ENCODE measurements around the gene CAPZB.

Gene CAPZB

GRCh38 chr1:19484798-19485361 is 459 bp downstream of the CAPZB start:
- no peaks in the 10 kb centered on the region for H3K9me3 ChIP-seq (replicated peaks; ENCODE audit: insufficient read depth, low read length)
- H3K9me2 ChIP-seq (replicated peaks; ENCODE audit: insufficient read depth, low read length), result no peaks in the 10 kb centered on the region
- no peaks in the 10 kb centered on the region for H3K36me3 ChIP-seq (replicated peaks; ENCODE audit: insufficient read depth, low read length)
- TF ChIP-seq EZH2phosphoT487 (IDR thresholded peaks at IDR 0.05; ENCODE audit: low read length) (no peak), EZH2 (optimal IDR thresholded peaks at IDR 0.05; ENCODE audit: low read depth, low read length) (no peak), CTCF (IDR thresholded peaks at IDR 0.05; ENCODE audit: low read length) (no peak)
- H3K79me2 ChIP-seq (ENCODE audit: low read length), result peaks cover 59% of the 10 kb centered on the region
- peak overlapping the region; percentile 90 for H3K9ac ChIP-seq (ENCODE audit: low read length)
- H3K4me3 ChIP-seq (ENCODE audit: low read length), result peak overlapping the region; percentile 99
- peaks cover 21% of the 10 kb centered on the region for H3K4me1 ChIP-seq (ENCODE audit: low read length)
- H3F3A ChIP-seq (ENCODE audit: insufficient read depth, low read length), result peaks cover 13% of the 10 kb centered on the region; the same call in 1 of the 2 replicates
- peaks cover 19% of the 10 kb centered on the region for H4K20me1 ChIP-seq (ENCODE audit: insufficient read depth, low read length)
- DNase-seq, result no peak
- peak overlapping the region; percentile 41; the same call in 1 of the 2 replicates for H3K27ac ChIP-seq (ENCODE audit: low read length)
- H3K27me3 ChIP-seq (replicated peaks; ENCODE audit: insufficient read depth, low read length), result no peaks in the 10 kb centered on the region
- H3K4me2 ChIP-seq (ENCODE audit: low read depth, low read length), result peak overlapping the region; percentile 97
- peak overlapping the region; percentile 51; the same call in 1 of the 2 replicates for H2AFZ ChIP-seq (ENCODE audit: low read length)

GRCh38 chr1:19484338-19484797 is 971 bp downstream of the CAPZB start:
- Histone ChIP-seq H3K9me3 (replicated peaks; ENCODE audit: insufficient read depth, low read length) (no peaks in the 10 kb centered on the region), H3K27ac (ENCODE audit: low read length) (no peak overlapping the region), H3K79me2 (ENCODE audit: low read length) (peaks cover 64% of the 10 kb centered on the region), H3K4me3 (ENCODE audit: low read length) (peak overlapping the region; percentile 99), H2AFZ (ENCODE audit: low read length) (no peak overlapping the region), H3K4me1 (ENCODE audit: low read length) (peaks cover 21% of the 10 kb centered on the region), H3K36me3 (replicated peaks; ENCODE audit: insufficient read depth, low read length) (no peaks in the 10 kb centered on the region), H3K9me2 (replicated peaks; ENCODE audit: insufficient read depth, low read length) (no peaks in the 10 kb centered on the region), H3K4me2 (ENCODE audit: low read depth, low read length) (peak overlapping the region; percentile 97), H4K20me1 (ENCODE audit: insufficient read depth, low read length) (peaks cover 19% of the 10 kb centered on the region), H3F3A (ENCODE audit: insufficient read depth, low read length) (peaks cover 13% of the 10 kb centered on the region; the same call in 1 of the 2 replicates), H3K27me3 (replicated peaks; ENCODE audit: insufficient read depth, low read length) (no peaks in the 10 kb centered on the region), H3K9ac (ENCODE audit: low read length) (peak overlapping the region; percentile 90)
- DNase-seq, result no peak
- no peak for TF ChIP-seq EZH2 (optimal IDR thresholded peaks at IDR 0.05; ENCODE audit: low read depth, low read length)
- TF ChIP-seq CTCF (IDR thresholded peaks at IDR 0.05; ENCODE audit: low read length), result no peak
- TF ChIP-seq EZH2phosphoT487 (IDR thresholded peaks at IDR 0.05; ENCODE audit: low read length), result no peak

GRCh38 chr1:19483691-19484090 is 1.6 kb downstream of the CAPZB start:
- no peaks in the 10 kb centered on the region for H3K36me3 ChIP-seq (replicated peaks; ENCODE audit: insufficient read depth, low read length)
- peaks cover 19% of the 10 kb centered on the region for H4K20me1 ChIP-seq (ENCODE audit: insufficient read depth, low read length)
- peaks cover 13% of the 10 kb centered on the region; the same call in 1 of the 2 replicates for H3F3A ChIP-seq (ENCODE audit: insufficient read depth, low read length)
- H3K79me2 ChIP-seq (ENCODE audit: low read length), result peaks cover 71% of the 10 kb centered on the region
- peak overlapping the region; percentile 90; the same call in 1 of the 2 replicates for H3K9ac ChIP-seq (ENCODE audit: low read length)
- H3K4me3 ChIP-seq (ENCODE audit: low read length), result peak overlapping the region; percentile 99
- TF ChIP-seq EZH2phosphoT487 (IDR thresholded peaks at IDR 0.05; ENCODE audit: low read length), result no peak
- no peak for TF ChIP-seq CTCF (IDR thresholded peaks at IDR 0.05; ENCODE audit: low read length)
- TF ChIP-seq EZH2 (optimal IDR thresholded peaks at IDR 0.05; ENCODE audit: low read depth, low read length), result no peak
- no peak overlapping the region for H2AFZ ChIP-seq (ENCODE audit: low read length)
- no peaks in the 10 kb centered on the region for H3K27me3 ChIP-seq (replicated peaks; ENCODE audit: insufficient read depth, low read length)
- H3K9me2 ChIP-seq (replicated peaks; ENCODE audit: insufficient read depth, low read length), result no peaks in the 10 kb centered on the region
- H3K4me1 ChIP-seq (ENCODE audit: low read length), result peaks cover 21% of the 10 kb centered on the region
- no peak overlapping the region for H3K27ac ChIP-seq (ENCODE audit: low read length)
- no peak for DNase-seq
- no peaks in the 10 kb centered on the region for H3K9me3 ChIP-seq (replicated peaks; ENCODE audit: insufficient read depth, low read length)
- peak overlapping the region; percentile 97 for H3K4me2 ChIP-seq (ENCODE audit: low read depth, low read length)
